ENCODE measurements around the gene ERC2.
"Not testable (repeated sequence)": the region's sequence is repeated elsewhere in the genome, so short reads cannot be mapped to it uniquely, and the experiment has no call there.

The ERC2 gene

GRCh38 chr3:56269755-56270535, 198.3 kb downstream of the ERC2 start:
- DNase-seq (ENCODE audit: low read depth), result peak; percentile 31
- TF ChIP-seq, protein P1, sequence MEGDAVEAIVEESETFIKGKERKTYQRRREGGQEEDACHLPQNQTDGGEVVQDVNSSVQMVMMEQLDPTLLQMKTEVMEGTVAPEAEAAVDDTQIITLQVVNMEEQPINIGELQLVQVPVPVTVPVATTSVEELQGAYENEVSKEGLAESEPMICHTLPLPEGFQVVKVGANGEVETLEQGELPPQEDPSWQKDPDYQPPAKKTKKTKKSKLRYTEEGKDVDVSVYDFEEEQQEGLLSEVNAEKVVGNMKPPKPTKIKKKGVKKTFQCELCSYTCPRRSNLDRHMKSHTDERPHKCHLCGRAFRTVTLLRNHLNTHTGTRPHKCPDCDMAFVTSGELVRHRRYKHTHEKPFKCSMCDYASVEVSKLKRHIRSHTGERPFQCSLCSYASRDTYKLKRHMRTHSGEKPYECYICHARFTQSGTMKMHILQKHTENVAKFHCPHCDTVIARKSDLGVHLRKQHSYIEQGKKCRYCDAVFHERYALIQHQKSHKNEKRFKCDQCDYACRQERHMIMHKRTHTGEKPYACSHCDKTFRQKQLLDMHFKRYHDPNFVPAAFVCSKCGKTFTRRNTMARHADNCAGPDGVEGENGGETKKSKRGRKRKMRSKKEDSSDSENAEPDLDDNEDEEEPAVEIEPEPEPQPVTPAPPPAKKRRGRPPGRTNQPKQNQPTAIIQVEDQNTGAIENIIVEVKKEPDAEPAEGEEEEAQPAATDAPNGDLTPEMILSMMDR (IDR thresholded peaks at IDR 0.05; ENCODE audit: low read depth, low read length, missing control alignments), result no peak
- in situ Hi-C loops (cut with HindIII; ENCODE audit: low sequenced_read_pairs), result loop anchor here (25.0 kb wide), 1 partner anchor 783 kb away; the partner anchor contains the start of gene WNT5A
- H3K4me3 ChIP-seq (ENCODE audit: low read depth, low read length), result no peak overlapping the region

DNA sequence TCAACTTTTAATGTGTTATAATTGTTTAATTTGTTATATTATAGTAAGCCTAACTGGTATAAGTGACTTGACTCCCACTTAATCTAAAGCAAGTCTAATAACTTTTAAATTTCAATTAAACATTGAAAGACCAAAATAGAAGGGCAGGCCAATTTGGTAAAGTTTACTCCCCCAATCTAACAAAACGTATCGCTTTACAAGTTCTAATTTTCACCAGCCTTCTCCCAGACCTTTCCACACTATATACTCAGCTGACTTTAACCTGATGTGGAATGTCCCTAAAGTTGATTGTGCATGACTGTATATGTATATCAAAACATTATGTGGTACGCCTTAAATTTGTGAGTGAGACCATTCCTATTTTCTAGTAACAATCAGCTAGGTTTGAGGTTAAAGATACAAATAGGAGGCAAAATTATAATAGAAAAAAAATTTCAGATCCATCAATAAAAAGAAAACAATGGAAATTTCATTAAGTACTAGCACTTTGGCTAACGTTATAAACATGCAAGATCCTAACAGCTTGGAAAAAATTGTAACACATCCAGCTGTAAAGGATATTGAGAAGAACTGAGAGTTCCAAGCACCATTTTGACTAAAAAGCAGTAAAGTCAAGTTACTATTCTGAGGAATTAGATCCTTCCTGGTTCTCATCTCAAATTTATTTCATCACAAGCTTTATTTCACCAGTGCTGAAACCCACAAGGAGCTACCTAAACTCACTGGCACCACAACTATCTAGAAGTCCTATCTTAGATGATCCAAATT, 199.5 kb downstream of the ERC2 start:
- in situ Hi-C loops (cut with HindIII; ENCODE audit: low sequenced_read_pairs), result loop anchor here (25.0 kb wide), 1 partner anchor 781 kb away; the partner anchor contains the start of gene WNT5A
- DNase-seq (ENCODE audit: low read depth), result no peak
- H3K4me3 ChIP-seq (ENCODE audit: low read depth, low read length), result no peak overlapping the region
- TF ChIP-seq, protein P1 (IDR thresholded peaks at IDR 0.05; ENCODE audit: low read depth, low read length, missing control alignments), result no peak

DNA sequence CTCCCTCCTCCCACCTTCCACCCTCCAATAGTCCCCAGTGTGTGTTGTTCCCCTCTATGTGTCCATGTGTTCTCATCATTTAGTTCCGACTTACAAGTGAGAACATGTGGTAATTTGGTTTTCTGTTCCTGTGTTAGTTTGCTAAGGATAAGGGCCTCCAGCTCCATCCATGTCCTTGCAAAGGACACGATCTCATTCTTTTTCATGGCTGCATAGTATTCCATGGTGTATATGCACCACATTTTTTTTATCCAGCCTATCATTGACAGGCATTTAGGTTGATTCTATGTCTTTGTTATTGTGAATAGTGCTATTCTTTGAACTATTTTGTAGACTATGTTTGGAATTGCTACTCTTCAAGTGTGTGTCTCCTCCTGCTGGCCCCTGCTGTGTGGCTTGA, 206.4 kb downstream of the ERC2 start:
- in situ Hi-C loops (cut with HindIII; ENCODE audit: low sequenced_read_pairs), result loop anchor here (25.0 kb wide), 1 partner anchor 775 kb away; the partner anchor contains the start of gene WNT5A
- not testable (repeated sequence) for H3K4me3 ChIP-seq (ENCODE audit: low read depth, low read length); DNase-seq (ENCODE audit: low read depth)

DNA sequence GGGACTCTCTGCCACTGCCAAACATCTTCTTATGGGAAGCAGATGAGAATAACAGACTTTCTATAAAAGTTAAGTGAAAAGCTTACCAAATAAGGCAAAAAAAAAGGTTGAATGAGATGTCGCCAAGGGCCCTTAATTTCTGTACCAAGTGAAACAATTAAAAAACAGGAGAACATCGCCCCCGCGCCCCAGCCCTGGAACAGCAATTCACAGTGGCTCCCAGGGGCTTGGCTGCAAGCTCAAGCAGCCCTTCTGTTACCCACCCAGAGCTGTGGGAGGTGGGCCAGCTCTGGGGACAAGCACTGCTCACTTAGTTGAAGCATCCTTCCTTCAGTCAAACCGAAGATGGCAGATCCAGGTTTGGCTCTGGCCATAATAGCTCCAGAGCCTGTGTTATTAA, 208.0 kb downstream of the ERC2 start:
- no peak overlapping the region for H3K4me3 ChIP-seq (ENCODE audit: low read depth, low read length)
- no peak for DNase-seq (ENCODE audit: low read depth)
- in situ Hi-C loops (cut with HindIII; ENCODE audit: low sequenced_read_pairs), result loop anchor here (25.0 kb wide), 1 partner anchor 773 kb away; the partner anchor contains the start of gene WNT5A
- TF ChIP-seq, protein P1 (IDR thresholded peaks at IDR 0.05; ENCODE audit: low read depth, low read length, missing control alignments), result no peak

- in situ Hi-C loops (cut with HindIII; ENCODE audit: low sequenced_read_pairs), result loop anchor here (25.0 kb wide), 1 partner anchor 771 kb away; the partner anchor contains the start of gene WNT5A
- no peak overlapping the region for H3K4me3 ChIP-seq (ENCODE audit: low read depth, low read length)
- DNase-seq (ENCODE audit: low read depth), result no peak
- TF ChIP-seq, protein P1 (IDR thresholded peaks at IDR 0.05; ENCODE audit: low read depth, low read length, missing control alignments), result no peak
Observed at GRCh38 chr3:56257826-56258225, 210.4 kb downstream of the ERC2 start.

DNA sequence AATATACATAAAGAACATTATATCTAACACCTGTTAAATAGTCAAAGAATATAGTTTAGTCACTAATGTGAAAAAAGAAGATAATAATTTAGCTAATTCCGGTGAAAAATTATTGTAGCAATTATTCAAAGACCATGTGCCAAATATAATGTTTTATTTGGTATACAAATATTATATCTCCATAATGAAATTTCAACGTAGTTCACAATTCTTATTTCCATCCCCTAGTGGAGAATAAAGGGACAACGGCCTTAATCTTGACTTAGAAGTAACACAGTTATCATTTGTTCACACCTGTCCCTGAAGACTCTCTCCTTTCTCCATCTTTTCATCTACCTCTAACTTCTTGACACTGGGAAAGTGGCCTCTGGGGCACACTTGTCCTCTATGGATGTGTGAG, 213.4 kb downstream of the ERC2 start:
- in situ Hi-C loops (cut with HindIII; ENCODE audit: low sequenced_read_pairs), result loop anchor here (25.0 kb wide), 1 partner anchor 768 kb away; the partner anchor contains the start of gene WNT5A
- DNase-seq (ENCODE audit: low read depth), result no peak
- no peak overlapping the region for H3K4me3 ChIP-seq (ENCODE audit: low read depth, low read length)
- TF ChIP-seq, protein P1 (IDR thresholded peaks at IDR 0.05; ENCODE audit: low read depth, low read length, missing control alignments), result no peak

All from astrocyte of the cerebellum (primary cell).